ENCODE data around the gene CACHD1. TPM values are rescaled to one million over a fixed set of nuclear protein-coding genes. Genes with fewer than 3 reads are reported as not detected.

Gene CACHD1
- total RNA-seq, 4 donors from 2014 or later, result 7.7 to 20.1 (median 9.8) TPM

GRCh38 chr1:64623750-64624191, 153.8 kb downstream of the CACHD1 start:
- Histone ChIP-seq H3K27ac (peak overlapping the region in 1 of 4 donors; percentile 37), H3K4me1 (peaks cover 0 to 19% (median 4%) of the 10 kb centered on the region in 3 donors), H3K9me3 (no peaks in the 10 kb centered on the region), H3K4me3 (no peak overlapping the region), H3K36me3 (no peaks in the 10 kb centered on the region), H3K27me3 (no peaks in the 10 kb centered on the region)
- ATAC-seq, result no peak
- TF ChIP-seq CTCF (IDR thresholded peaks at IDR 0.05) (no peak), POLR2AphosphoS5 (IDR thresholded peaks at IDR 0.05) (no peak), POLR2A (IDR thresholded peaks at IDR 0.05) (no peak), EP300 (IDR thresholded peaks at IDR 0.05) (no peak)
- WGBS, 2 donors (ENCODE audit: low coverage in 1 of 2), result 17 to 23% methylated on average over 2 of the region's 4 CpGs

GRCh38 chr1:64624218-64624713, 154.3 kb downstream of the CACHD1 start:
- Histone ChIP-seq H3K27me3 (no peaks in the 10 kb centered on the region), H3K36me3 (no peaks in the 10 kb centered on the region), H3K9me3 (no peaks in the 10 kb centered on the region), H3K4me1 (peaks cover 0 to 19% (median 4%) of the 10 kb centered on the region in 3 donors), H3K27ac (peak overlapping the region in 1 of 4 donors; percentile 37), H3K4me3 (no peak overlapping the region)
- no peak for TF ChIP-seq EP300 (IDR thresholded peaks at IDR 0.05)
- TF ChIP-seq POLR2AphosphoS5 (IDR thresholded peaks at IDR 0.05), result no peak
- no peak for TF ChIP-seq POLR2A (IDR thresholded peaks at IDR 0.05)
- no peak for TF ChIP-seq CTCF (IDR thresholded peaks at IDR 0.05)
- WGBS, 2 donors (ENCODE audit: low coverage in 1 of 2), result 30 to 33% methylated on average over 1 of the region's 1 CpG
- no peak for ATAC-seq

- no peaks in the 10 kb centered on the region for H3K9me3 ChIP-seq
- ATAC-seq, result no peak
- WGBS, 2 donors (ENCODE audit: low coverage in 1 of 2), result 17 to 20% methylated on average over 2 of the region's 2 CpGs
- H3K27me3 ChIP-seq, result no peaks in the 10 kb centered on the region
- H3K4me3 ChIP-seq, result no peak overlapping the region
- no peak for TF ChIP-seq CTCF (IDR thresholded peaks at IDR 0.05)
- TF ChIP-seq POLR2AphosphoS5 (IDR thresholded peaks at IDR 0.05), result no peak
- H3K4me1 ChIP-seq, result peaks cover 0 to 19% (median 4%) of the 10 kb centered on the region in 3 donors
- H3K27ac ChIP-seq, result no peak overlapping the region
- no peaks in the 10 kb centered on the region for H3K36me3 ChIP-seq
These were observed 154.9 kb downstream of the CACHD1 start for GRCh38 chr1:64624808-64625207.

GRCh38 chr1:64630611-64631010, 160.7 kb downstream of the CACHD1 start:
- Histone ChIP-seq H3K9me3 (no peaks in the 10 kb centered on the region), H3K27ac (no peak overlapping the region), H3K4me1 (peaks cover 0 to 7% (median 0%) of the 10 kb centered on the region in 3 donors), H3K27me3 (no peaks in the 10 kb centered on the region), H3K4me3 (no peak overlapping the region), H3K36me3 (peaks cover 0 to 16% of the 10 kb centered on the region in 2 donors)
- TF ChIP-seq EP300 (IDR thresholded peaks at IDR 0.05) (no peak), POLR2A (IDR thresholded peaks at IDR 0.05) (no peak), POLR2AphosphoS5 (IDR thresholded peaks at IDR 0.05) (no peak), CTCF (IDR thresholded peaks at IDR 0.05) (no peak)
- 84 to 94% methylated on average over 4 of the region's 4 CpGs for whole genome bisulfite sequencing, 2 donors (ENCODE audit: low coverage in 1 of 2)
- no peak for ATAC-seq

- ATAC-seq, result no peak
- H3K36me3 ChIP-seq, result peaks cover 0 to 16% of the 10 kb centered on the region in 2 donors
These were observed 161.6 kb downstream of the CACHD1 start for GRCh38 chr1:64631346-64632034.

More at GRCh38 chr1:64631346-64632034, 161.6 kb downstream of the CACHD1 start:
- Histone ChIP-seq H3K27ac (no peak overlapping the region), H3K9me3 (no peaks in the 10 kb centered on the region), H3K4me1 (peaks cover 0 to 7% (median 0%) of the 10 kb centered on the region in 3 donors), H3K4me3 (no peak overlapping the region), H3K27me3 (no peaks in the 10 kb centered on the region)
- no peak for TF ChIP-seq CTCF (IDR thresholded peaks at IDR 0.05)
- TF ChIP-seq POLR2AphosphoS5 (IDR thresholded peaks at IDR 0.05), result no peak
- TF ChIP-seq POLR2A (IDR thresholded peaks at IDR 0.05), result no peak
- TF ChIP-seq EP300 (IDR thresholded peaks at IDR 0.05), result no peak
- 62 to 69% methylated on average over 2 to 3 of the region's 3 CpGs for WGBS, 2 donors (ENCODE audit: low coverage in 1 of 2)

All from gastroesophageal sphincter (tissue), 4 donors.